CD4-positive, alpha-beta T cell treated with Interleukin-1 beta for 1 hour (primary cell): ENCODE measurements around the gene ETS2.

ENCODE experiments used
- DNase-seq, 2 donors: peaks; one replicate each; pipeline ENCODE4 v3.0.0-alpha.2; 2020 to 2022

The ETS2 gene

DNA sequence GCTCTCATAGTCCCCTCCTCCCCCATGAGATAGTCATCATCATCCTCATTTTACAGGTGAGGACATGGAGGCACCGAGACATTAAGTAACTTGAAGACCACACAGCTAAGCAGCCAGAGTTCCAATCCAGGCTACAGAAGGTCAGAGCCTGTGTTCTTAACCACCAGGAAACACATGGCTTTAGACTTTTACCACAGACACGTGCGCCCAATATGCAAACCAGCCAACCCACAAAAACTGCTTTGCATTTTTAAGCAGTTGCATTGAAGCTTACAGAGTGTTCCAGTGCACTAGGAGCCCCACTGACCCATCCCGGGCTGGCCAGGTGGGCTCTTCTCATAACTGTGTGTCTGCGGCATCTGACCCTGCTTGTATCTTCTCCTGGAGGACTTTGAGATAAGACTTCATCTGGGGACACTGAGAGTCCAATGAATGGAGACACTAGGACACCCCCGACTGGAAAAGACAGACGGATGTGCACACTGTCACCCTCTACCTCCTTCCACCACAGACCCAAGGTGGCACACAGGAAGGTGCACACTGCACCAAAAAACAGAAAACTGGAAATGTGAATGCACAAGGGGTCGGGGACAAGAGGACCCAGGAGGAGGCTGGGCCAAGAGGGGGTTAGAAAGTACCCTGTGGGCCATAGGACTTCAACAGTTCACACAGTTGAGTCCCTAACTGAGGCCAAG lies 56.4 kb downstream of the ETS2 start:
- DNase-seq: peak in 1 of 2 donors; percentile 25

DNA sequence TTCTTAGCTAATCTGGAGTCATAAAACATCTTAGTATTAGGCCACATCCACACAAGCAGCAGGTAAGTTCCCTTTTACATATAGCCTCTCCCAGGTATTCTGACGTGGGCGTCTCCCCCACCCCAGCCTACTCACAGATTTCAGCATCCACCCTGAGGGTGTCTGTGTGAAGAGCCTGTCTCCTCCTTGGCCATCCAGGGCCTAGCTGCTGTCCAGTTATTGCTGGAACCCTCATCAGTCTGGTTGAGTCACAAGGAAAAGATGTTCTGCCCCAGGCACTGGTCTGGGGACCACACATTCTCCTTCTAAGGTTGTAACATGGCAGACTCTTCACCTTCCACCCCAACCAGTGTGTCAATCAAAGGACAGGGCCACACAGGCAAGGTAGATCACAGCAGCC lies 57.6 kb downstream of the ETS2 start:
- DNase-seq: no peak

DNA sequence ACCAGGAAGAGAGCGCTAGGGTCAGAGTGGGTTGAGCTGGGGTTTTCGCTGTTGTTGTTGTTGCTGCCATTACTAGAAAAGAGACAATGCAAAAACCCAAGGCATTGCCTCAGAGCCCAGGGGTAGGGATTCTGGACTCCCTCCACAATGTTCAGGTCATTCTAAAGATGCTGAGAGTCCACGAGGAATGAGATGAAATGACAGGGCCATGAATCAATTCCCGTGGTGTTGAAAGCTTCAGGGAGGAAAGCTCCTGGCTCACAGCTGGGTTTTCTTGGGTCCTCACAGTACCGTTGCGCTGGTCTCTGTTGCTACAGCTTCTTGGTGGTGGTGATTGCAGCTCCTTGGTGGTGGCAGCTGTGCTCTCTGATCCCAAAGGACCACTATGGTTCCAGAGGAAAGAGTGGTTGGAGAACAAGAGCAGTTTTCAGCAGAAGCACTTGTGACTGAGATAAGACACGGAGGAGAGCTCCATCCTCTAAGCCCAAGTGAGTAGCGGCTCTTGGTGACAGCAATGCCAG lies 58.2 kb downstream of the ETS2 start:
- DNase-seq: no peak

DNA sequence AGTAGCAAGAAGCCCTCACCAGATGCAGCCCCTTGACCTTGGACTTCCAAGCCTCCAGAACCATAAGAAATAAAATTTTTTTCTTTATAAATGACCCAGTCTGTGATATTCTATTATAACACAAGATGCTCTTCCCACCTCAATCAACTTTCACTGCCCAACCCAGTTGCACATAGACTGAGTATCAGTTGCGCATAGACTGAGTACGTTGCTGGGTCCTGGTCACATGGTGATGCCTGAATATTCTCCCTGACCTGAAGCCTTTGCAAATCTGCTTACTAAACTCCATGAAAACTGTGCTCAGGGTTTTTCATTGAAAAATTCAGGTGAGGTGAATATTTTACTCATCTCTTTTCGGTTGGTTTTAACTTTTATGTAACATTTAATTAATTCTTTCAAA lies 59.2 kb downstream of the ETS2 start:
- DNase-seq: no peak

DNA sequence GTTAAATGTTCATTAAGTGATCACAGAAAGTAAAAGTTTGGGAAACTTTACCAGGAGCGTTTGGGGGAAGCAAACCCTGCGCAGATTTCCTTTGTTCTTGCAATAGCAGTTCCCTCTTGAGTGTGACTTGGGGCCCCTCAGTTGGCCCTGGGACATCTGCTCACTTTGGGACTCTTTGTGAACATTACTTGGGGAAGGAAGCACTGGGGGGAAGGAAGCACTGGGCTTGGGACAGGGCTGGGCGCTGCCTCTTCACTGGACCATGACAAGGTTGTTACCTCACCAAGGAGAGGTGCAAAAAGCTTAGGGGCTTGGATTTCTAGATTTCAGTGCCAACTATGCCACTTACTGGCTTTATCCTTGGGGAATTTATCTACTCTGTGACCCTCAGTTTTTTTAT lies 63.5 kb downstream of the ETS2 start:
- DNase-seq: no peak

DNA sequence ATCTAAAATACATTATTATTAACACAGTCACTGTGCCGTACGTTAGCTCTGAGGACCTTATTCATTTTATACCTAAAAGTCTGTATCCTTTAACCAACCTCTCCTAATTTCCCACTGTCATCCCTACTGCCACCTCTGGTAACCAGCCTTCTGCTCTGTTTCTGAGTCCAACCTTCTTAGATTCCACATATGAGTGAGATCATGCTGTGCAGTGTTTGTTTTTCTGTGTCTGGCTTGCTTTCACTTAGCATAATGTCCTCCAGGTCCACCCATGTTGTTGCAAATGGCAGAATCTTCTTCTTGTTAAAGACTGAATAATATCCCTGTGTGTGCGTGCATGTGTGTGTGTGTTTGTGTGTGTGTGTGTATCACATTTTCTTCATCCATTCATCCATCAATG lies 64.2 kb downstream of the ETS2 start:
- DNase-seq: no peak
